Adrenal gland (tissue), 5 donors: ENCODE measurements around the gene GSTT2B.
"Not testable (repeated sequence)": the region's sequence is repeated elsewhere in the genome, so short reads cannot be mapped to it uniquely, and the experiment has no call there.

ENCODE experiments used
- CTCF ChIP-seq, 6 experiments: fragments of 450-650 bp in 4 of 6; fragments of 200-600 bp in 2 of 6; sonication (generic) in 1 of 6; IDR thresholded peaks; 1 replicate in 5 of 6; 2 replicates in 1 of 6; pipeline versions ENCODE4 v1.5.1 to v1.8.0; 2016 to 2021; ENCODE audit warnings: antibody characterized with exemption in 6 of 6, mild to moderate bottlenecking in 2 of 6, moderate library complexity in 1 of 6
- POLR2A ChIP-seq, 2 donors: fragments of 450-650 bp; IDR thresholded peaks; one replicate each; pipeline ENCODE4 v1.6.1; 2017; ENCODE audit warnings: antibody characterized with exemption in 2 of 2, mild to moderate bottlenecking in 2 of 2, moderate library complexity in 1 of 2
- donor health status: DM: no; HTN: no; CAD: no.

GRCh38 chr22:23977304-23977703 is 16.3 kb upstream of the GSTT2B start:
- TF ChIP-seq CTCF, POLR2A (IDR thresholded peaks at IDR 0.05): not testable (repeated sequence)
